Daoy (cell line): ENCODE data around the gene DPP10. TPM values are rescaled to one million over a fixed set of nuclear protein-coding genes. Genes with fewer than 3 reads are reported as not detected.
"Not testable (repeated sequence)": the region's sequence is repeated elsewhere in the genome, so short reads cannot be mapped to it uniquely, and the experiment has no call there.

Experiments used
- DNase-seq: peaks from one replicate; pipeline ENCODE4 v3.0.0-alpha.2; 2015; ENCODE audit warnings: low read depth
- total RNA-seq: library from RNA; depleted of rRNA; stranded (reverse); fragments of >200 nt; shearing (Covaris generic); gene quantifications from 2 replicates; pipeline ENCODE4 v1.2.3, GENCODE V29; 2014

The DPP10 gene
- total RNA-seq, 1 experiment from 2014 or later: not detected

GRCh38 chr2:114962532-114962931 is 520.1 kb downstream of the DPP10 start:
- DNase-seq: no peak

DNA sequence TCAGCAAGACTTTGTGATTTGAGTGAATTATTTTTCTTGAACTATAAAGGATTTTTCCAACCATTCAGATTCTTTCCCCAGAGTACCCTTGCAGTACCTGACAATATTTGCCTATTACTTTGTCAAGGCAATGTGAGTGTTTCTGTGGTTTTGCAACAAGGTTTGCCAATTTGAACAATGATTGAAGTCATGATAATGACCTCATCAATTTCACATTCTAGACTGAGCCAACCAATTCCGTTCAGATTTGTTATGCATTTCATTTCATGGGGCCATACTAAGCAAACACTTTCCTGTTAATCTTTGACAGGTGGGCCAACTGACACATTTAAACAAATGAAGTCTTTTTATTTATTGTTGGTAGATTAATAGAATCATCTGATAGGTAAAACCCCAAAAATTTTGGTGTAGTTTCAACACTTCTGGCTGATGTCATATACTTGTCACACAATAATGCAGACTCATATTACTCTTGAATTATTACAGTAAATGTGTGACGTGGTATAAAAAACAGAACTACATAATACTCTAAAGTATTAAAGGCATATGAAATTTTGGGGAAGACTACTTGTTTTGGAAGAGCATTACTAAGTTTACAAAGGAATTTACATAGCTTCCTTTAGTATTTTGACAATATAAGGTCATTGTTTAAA is 526.4 kb downstream of the DPP10 start:
- no peak for DNase-seq

DNA sequence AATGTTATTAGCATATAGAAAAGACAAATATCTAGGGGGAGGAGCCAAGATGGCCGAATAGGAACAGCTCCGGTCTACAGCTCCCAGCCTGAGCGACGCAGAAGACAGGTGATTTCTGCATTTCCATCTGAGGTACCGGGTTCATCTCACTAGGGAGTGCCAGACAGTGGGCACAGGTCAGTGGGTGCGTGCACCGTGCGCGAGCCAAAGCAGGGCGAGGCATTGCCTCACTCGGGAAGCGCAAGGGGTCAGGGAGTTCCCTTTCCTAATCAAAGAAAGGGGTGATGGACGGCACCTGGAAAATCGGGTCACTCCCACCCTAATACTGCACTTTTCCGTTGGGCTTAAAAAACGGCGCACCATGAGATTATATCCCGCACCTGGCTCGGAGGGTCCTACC is 561.9 kb downstream of the DPP10 start:
- not testable (repeated sequence) for DNase-seq

DNA sequence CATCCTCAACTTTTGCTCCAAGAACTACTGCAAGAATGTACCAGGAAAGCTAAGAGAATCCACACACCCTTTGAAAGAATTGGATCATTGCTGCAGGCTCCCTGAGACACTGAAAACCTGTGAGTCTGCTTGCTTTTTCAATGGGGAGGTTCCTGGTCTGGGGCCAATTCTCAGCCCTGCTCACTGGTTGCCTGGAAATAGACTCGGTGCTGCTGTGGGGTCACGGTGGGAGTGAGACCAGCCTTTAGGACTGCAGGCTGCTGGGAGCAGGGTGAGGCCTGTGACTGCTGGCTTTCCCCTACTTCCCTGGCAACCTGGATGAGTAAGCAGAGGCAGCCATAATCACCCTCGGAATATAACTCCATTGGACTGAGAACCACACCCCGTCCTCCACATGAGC is 569.3 kb downstream of the DPP10 start:
- DNase-seq: no peak

- not testable (repeated sequence) for DNase-seq
Measured at GRCh38 chr2:115022013-115022412, 579.6 kb downstream of the DPP10 start.

GRCh38 chr2:115034801-115035200 is 592.4 kb downstream of the DPP10 start:
- DNase-seq: no peak

DNA sequence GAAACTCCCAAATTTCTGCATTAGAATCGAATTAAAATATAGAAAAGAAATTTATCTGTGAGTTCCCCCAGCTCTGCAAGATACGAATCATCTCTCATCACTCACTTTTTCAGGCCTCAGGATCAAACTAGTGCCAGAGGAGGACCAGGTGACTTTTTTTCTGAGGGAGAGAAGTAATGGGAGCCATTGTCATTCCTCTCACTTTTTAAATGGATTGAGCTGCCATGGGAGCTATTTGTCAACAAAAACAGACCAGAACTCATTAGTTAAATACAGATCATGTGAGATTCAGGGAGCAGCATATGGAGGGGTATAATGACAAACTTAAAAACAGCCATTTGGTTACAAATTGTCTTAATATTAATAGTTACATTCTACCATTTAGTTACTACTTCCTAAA is 594.4 kb downstream of the DPP10 start:
- DNase-seq: no peak

DNA sequence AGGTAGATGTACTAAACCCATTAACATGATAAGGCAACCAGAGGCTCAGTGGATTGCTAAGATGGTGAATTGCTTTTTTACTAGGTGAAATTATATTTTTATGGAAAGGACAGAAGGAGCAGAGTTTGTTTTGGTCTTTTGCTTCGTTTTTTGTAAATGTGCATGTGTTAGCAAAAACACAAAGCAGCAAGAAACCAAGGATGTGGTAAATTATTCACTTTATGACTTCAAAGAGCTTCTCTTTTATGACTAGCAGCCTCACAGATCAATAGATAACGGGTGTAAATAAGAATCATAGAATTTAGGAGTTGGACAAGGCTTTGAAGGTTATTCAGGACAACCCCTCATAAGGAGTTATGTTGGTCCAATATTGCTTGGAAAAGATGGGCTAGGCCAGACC is 615.0 kb downstream of the DPP10 start:
- no peak for DNase-seq

DNA sequence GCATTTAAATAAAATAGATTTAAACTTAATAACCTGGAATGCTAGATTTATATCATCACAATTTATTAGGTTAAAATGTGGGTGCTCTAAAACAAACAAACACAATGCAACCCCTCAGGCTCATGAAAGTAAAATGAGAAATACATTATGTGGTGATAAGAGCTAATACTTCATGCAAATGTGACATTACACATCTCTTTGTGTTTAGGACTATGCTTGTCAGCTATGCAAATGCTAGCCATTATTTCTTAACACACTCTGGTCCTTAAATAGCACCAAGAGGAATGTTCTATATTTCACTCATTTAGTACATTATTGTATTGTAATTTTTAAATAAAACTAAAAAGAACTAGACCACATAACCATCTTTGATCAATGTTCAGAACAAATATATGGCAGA is 627.6 kb downstream of the DPP10 start:
- no peak for DNase-seq

GRCh38 chr2:115071534-115071933 is 629.1 kb downstream of the DPP10 start:
- no peak for DNase-seq

DNA sequence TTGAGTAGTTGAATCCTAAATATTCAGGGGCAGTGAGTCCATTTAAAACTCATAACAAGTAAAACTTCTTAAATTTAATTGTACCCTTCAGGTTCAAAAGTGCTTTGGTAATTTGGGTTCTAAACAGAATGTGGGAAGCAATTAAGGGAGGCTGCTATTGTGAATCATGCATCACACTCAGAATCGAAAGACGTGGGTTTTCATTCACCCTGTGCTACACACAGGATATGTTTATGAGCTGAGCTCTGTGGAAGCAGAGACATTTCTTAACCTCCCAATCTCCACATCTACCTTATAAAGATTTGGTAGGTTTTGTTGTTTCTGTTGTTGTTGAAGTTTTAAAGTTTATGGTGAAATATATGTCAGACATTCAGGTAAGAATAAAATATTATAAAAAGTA is 633.4 kb downstream of the DPP10 start:
- DNase-seq: no peak

DNA sequence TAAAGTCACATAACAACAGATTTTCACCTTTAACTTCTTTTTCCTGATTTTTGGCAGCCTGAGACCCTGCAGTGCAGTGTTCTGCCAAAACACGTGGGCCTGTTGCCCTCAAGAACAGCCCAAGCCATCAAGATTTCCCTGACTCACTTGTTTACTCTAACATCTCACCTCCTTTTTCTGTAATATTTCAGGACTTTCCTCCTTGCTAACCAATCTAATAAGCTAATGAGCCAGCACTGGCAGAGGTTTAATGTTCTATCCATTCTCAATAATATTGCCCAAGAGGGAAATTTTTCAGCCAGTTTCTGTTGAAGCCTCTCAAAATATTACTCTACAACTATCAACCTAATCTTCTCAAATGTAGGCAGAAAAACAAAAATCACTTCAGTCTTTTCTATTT is 635.2 kb downstream of the DPP10 start:
- no peak for DNase-seq

GRCh38 chr2:115083225-115083624 is 640.8 kb downstream of the DPP10 start:
- no peak for DNase-seq

DNA sequence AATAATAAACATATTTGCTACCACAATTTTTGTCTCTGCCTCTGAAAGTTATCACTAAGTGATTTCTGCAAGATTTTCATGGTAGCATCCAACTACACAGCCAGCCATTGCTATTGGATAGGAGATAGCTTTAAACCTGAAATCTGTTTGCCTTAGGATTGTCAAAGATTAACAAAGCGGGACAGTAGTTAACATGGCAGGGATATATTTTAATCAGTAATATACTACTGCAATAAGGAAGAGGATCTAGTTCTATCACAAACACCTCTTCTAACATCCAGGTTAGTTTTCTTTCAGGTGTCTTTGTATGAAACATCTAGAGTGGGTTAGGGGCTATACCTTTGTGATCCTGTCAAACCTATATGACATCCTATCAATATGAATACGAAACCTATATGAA is 641.3 kb downstream of the DPP10 start:
- no peak for DNase-seq

GRCh38 chr2:115084446-115084845 is 642.0 kb downstream of the DPP10 start:
- no peak for DNase-seq

- DNase-seq: not testable (repeated sequence)
Measured at GRCh38 chr2:115086051-115086620, 643.7 kb downstream of the DPP10 start.

DNA sequence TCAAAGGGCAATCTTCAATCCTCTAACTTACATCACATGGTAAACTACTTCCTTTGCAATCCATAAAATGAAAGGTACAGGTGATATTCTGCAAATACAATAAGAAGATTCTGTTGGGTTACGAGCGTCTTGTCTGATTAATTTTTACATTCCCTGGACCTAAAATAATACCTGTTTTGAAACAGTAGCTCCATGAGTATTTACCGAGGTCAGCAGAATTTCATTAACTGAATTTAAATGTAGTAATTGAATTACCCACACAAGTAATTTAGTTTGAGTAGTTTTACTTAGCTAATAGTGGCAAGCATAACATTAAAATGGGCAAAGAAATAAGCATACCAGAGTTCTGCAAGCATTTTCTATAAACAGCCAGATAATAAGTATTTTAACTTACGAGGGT is 652.0 kb downstream of the DPP10 start:
- no peak for DNase-seq

DNA sequence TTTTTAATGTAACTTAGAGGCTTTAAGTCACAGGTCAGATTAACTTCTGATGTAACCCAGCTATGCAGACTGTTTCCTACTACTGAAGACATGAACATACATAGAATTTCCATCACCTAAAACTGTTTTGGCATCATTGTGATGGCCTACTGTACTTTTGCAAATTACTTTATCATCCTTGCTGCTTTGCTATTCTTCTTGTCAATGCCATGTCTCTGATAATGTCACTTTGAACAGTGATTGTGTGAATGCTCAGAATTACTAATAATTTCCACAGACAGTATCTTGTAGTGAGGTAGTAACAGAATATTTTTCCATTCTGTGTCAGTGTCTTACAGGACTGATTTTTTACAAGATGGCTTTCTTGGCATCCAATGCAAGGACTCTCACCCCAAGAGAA is 663.5 kb downstream of the DPP10 start:
- DNase-seq: no peak

DNA sequence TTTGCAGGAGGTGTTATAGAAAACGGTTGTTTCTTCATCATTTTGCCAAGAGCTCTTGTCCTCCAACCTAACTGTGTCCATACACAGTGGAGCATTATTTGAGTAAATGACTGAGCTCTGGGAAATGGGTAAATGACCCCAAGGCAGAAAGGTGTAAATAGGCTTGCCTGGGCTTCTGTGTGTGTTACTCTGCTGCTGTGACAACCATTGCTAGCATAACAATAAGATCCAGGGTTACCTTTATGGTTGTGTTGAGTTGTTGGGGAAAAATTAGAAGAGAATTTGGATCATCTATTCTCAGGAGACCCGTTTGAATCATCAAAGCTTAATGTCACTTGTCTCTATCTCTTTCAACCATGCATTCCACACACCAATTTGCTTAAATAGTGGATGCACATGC is 672.7 kb downstream of the DPP10 start:
- DNase-seq: no peak

DNA sequence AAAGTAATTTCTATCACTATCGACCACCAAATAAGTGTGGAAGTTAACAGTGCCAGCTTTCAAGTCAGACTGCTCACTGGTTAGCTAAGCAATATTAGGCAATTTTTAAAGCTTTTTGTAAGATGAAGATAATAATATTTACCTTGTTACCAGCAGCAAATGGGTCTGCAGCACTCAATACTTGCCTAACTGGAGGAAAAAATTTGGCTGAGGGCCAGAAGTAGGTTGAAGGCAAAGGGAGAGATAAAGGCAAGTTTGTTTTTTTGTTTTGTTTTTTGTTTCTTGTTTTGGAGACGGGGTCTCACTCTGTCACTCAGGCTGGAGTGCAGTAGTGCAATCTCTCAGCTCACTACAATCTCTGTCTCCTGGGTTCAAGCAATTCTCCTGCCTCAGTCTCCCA is 675.9 kb downstream of the DPP10 start:
- DNase-seq: no peak

DNA sequence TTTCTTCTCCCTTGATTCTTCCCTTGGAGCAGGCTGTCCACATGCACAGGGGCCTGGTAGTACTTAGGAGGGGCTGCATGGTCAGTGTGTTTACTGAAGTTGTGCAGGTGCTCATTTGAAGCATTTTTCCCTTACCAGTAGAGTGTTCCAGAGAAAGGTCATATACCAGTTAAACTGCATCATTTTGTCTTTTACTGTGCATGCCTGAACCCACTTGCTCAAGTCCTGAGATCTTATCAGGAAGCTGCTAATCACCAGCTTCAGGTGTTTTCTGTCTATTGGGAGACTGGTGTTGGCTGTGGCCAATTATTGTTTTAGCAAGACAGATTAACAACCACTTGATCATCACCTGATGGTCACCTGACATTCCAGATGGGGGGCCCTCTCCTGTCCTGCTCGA is 676.6 kb downstream of the DPP10 start:
- DNase-seq: no peak

- no peak for DNase-seq
Measured at GRCh38 chr2:115122701-115123100, 680.3 kb downstream of the DPP10 start.

DNA sequence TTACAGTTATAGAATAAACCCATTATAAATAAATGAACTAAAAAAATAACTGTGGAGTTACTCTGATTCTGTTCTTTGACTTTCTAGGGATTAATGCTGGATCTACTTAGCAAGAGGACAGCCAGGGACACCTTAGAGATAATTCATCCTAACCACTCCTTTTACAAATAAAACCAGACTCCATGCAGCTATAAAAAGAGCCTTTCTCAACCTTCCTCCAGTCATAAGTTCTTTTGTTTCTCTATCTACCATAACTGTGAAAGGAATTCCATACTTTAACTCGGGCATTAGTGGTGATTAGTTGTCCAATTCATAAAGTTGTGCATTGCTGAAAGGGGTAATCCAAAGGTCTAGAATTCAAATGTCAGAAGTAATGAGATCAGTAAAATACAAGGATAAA is 682.4 kb downstream of the DPP10 start:
- DNase-seq: no peak

GRCh38 chr2:115129536-115129935 is 687.1 kb downstream of the DPP10 start:
- DNase-seq: no peak
